GM12878 (cell line): ENCODE results near the gene ATP6V1F. TPM values are rescaled to one million over a fixed set of nuclear protein-coding genes. Genes with fewer than 3 reads are reported as not detected.

Source experiments
- ATAC-seq: fragments of 200-7000 bp; cut with Tn5 transposase; 3 replicates; pipeline ENCODE4 v1.9.1; 2020; ENCODE audit warnings: mild to moderate bottlenecking, moderate library complexity
- BruUV-seq: library from RNA; stranded (reverse); fragments of 400-500 nt; replicated peaks from 2 replicates; lab custom pipeline; 2021; lab: Mats Ljungman, UMichigan
- CTCF ChIA-PET: fragments of 300-600 bp; sonication (Branson Sonifier 250); formaldehyde crosslinking; extraction: SDS; loops from one replicate; lab custom pipeline; 2021; ENCODE audit warnings: inconsistent platforms; lab: Yijun Ruan, JAX
- POLR2A ChIA-PET: fragments of 350-600 bp; formaldehyde crosslinking; extraction: SDS; loops from one replicate; lab custom pipeline; 2021; ENCODE audit warnings: inconsistent platforms; lab: Charles Lee
- RAD21 ChIA-PET: fragments of 300-600 bp; sonication (Branson Sonifier 250); formaldehyde crosslinking; loops from one replicate; lab custom pipeline; 2023; ENCODE audit warnings: antibody characterized with exemption; ENCODE audit not compliant: unreplicated experiment; lab: Charles Lee
- SMC1A ChIA-PET: fragments of 300-600 bp; sonication (Branson Sonifier 250); formaldehyde crosslinking; loops from one replicate; lab custom pipeline; 2023; ENCODE audit not compliant: unreplicated experiment, uncharacterized antibody; lab: Charles Lee
- DNase-seq: peaks from one replicate; pipeline ENCODE4 v3.0.0-alpha.2; 2011; ENCODE audit warnings: low read depth, low spot score
- FAIRE-seq: peaks from 3 replicates; lab custom pipeline; 2011; peaks lifted over from hg19 to GRCh38; lab: Jason Lieb, UNC
- H2AFZ ChIP-seq: 2 replicates; pipeline ENCODE4 v1.6.0; 2011; ENCODE audit warnings: low read depth, low read length, control low read depth; ENCODE audit not compliant: control insufficient read depth
- H3K27ac ChIP-seq: 2 replicates; pipeline ENCODE4 v1.5.1; 2011; ENCODE audit warnings: control low read depth; ENCODE audit not compliant: control insufficient read depth, insufficient read depth
- H3K27me3 ChIP-seq, 2 experiments: replicated peaks in 1 of 2; 2 replicates each; pipeline versions ENCODE4 v1.6.0 to v1.6.1; 2011; ENCODE audit warnings: low read length in 1 of 2; ENCODE audit not compliant: control insufficient read depth in 2 of 2, insufficient read depth in 2 of 2
- H3K36me3 ChIP-seq, 2 experiments: 2 replicates each; pipeline ENCODE4 v1.5.1; 2011; ENCODE audit warnings: low read length in 1 of 2; ENCODE audit not compliant: control insufficient read depth in 2 of 2, insufficient read depth in 2 of 2
- H3K4me1 ChIP-seq: 2 replicates; pipeline ENCODE4 v1.6.1; 2011; ENCODE audit warnings: mild to moderate bottlenecking, low read length, moderate library complexity, mixed read lengths; ENCODE audit not compliant: control insufficient read depth, insufficient read depth
- H3K4me2 ChIP-seq: 2 replicates; pipeline ENCODE4 v1.6.0; 2011; ENCODE audit warnings: control low read depth; ENCODE audit not compliant: control insufficient read depth, insufficient read depth
- H3K4me3 ChIP-seq: fragments of 200-600 bp; sonication (generic); 2 replicates; pipeline ENCODE4 v1.5.1; 2016
- H3K79me2 ChIP-seq: 2 replicates; pipeline ENCODE4 v1.6.0; 2011; ENCODE audit warnings: low read length; ENCODE audit not compliant: control insufficient read depth, insufficient read depth
- H3K9ac ChIP-seq: 2 replicates; pipeline ENCODE4 v1.8.0; 2011; ENCODE audit warnings: low read length, control low read depth, mixed read lengths; ENCODE audit not compliant: control insufficient read depth, insufficient read depth
- H3K9me3 ChIP-seq: replicated peaks from 3 replicates; pipeline ENCODE4 v1.5.1; 2011; ENCODE audit warnings: mild to moderate bottlenecking, low read length; ENCODE audit not compliant: control insufficient read depth, insufficient read depth
- H4K20me1 ChIP-seq: 2 replicates; pipeline ENCODE4 v1.6.0; 2011; ENCODE audit not compliant: control insufficient read depth, insufficient read depth
- ASH2L ChIP-seq: fragments of 300-600, 200-600 bp; sonication (generic); IDR thresholded peaks from 2 replicates; pipeline ENCODE4 v1.6.1; 2017; ENCODE audit warnings: low read depth, mild to moderate bottlenecking, borderline replicate concordance
- BHLHE40 ChIP-seq, 2 experiments: fragments of 450-650 bp in 1 of 2; IDR thresholded peaks; 2 replicates each; pipeline ENCODE4 v1.6.1; 2011 to 2017; ENCODE audit warnings: low read depth in 2 of 2, borderline replicate concordance in 1 of 2, improper control_type of control experiment in 1 of 2, low read length in 1 of 2, mild to moderate bottlenecking in 1 of 2
- BRCA1 ChIP-seq: IDR thresholded peaks from 2 replicates; pipeline ENCODE4 v1.6.1; 2011; ENCODE audit warnings: low read depth, low read length, improper control_type of control experiment
- CBFB ChIP-seq: IDR thresholded peaks from 2 replicates; pipeline ENCODE4 v1.6.1; 2016; ENCODE audit warnings: antibody characterized with exemption, low read depth
- MTA2 ChIP-seq: fragments of 450-650 bp; IDR thresholded peaks from 2 replicates; pipeline ENCODE4 v1.6.1; 2016; ENCODE audit warnings: low read depth, mild to moderate bottlenecking, moderate library complexity
- NR2F1 ChIP-seq: fragments of 450-650 bp; conservative IDR thresholded peaks from 2 replicates; pipeline ENCODE4 v1.6.1; 2017; ENCODE audit warnings: mild to moderate bottlenecking
- POLR2A ChIP-seq: IDR thresholded peaks from 2 replicates; pipeline ENCODE4 v1.6.1; 2011; ENCODE audit warnings: low read depth, mild to moderate bottlenecking, low read length
- RAD51 ChIP-seq: fragments of 450-650 bp; IDR thresholded peaks from 2 replicates; pipeline ENCODE4 v1.6.1; 2016; ENCODE audit warnings: moderate library complexity, mild to moderate bottlenecking, inconsistent platforms
- SIN3A ChIP-seq: IDR thresholded peaks from 2 replicates; pipeline ENCODE4 v1.6.1; 2012; ENCODE audit warnings: low read depth, low read length, improper control_type of control experiment
- SMAD1 ChIP-seq: fragments of 450-650 bp; IDR thresholded peaks from 2 replicates; pipeline ENCODE4 v1.6.1; 2018; ENCODE audit warnings: mild to moderate bottlenecking, low read depth; ENCODE audit not compliant: partially characterized antibody
- SMARCA5 ChIP-seq: fragments of 450-650 bp; IDR thresholded peaks from 2 replicates; pipeline ENCODE4 v1.6.1; 2017; ENCODE audit warnings: mild to moderate bottlenecking
- STAT3 ChIP-seq: IDR thresholded peaks from 2 replicates; pipeline ENCODE4 v1.6.1; 2011; ENCODE audit warnings: low read depth, low read length, improper control_type of control experiment
- TAF1 ChIP-seq: IDR thresholded peaks from 2 replicates; pipeline ENCODE4 v1.6.1; 2011; ENCODE audit warnings: mild to moderate bottlenecking, low read depth, low read length, borderline replicate concordance
- ZNF622 ChIP-seq: fragments of 450-650 bp; IDR thresholded peaks from 2 replicates; pipeline ENCODE4 v1.6.1; 2017; ENCODE audit warnings: mild to moderate bottlenecking, inconsistent platforms
- WGBS: methylation state at CpG from one replicate; pipeline ENCODE4 v1.1.6; 2016; ENCODE audit warnings: low lambda C conversion rate; ENCODE audit not compliant: insufficient replicate concordance, insufficient coverage; ENCODE audit errors: missing lambda C conversion rate; 5-methylcytosine and 5-hydroxymethylcytosine counted together
- in situ Hi-C: fragments of 300-500 bp; cut with MboI; formaldehyde crosslinking; loops from 9 replicates; pipeline ENCODE4 v1.14.3; 2018; ENCODE audit warnings: mixed read lengths
- intact Hi-C: fragments of 100-400 bp; cut with micrococcal nuclease; formaldehyde crosslinking; loops from one replicate; pipeline ENCODE4 v1.14.2; 2022; ENCODE audit not compliant: unreplicated experiment
- polyA plus RNA-seq, 11 experiments: library from polyadenylated mRNA; depleted of rRNA in 4 of 11; unstranded in 6 of 11; stranded (reverse) in 5 of 11; fragments of >200 nt; fragmentation: Nextera tagmentation in 4 of 11; fragmentation: Illumina TruSeq in 1 of 11; extraction: Ambion mirVana in 4 of 11; extraction: Trizol in 1 of 11; gene quantifications; 1 replicate in 1 of 11; 2 replicates in 10 of 11; pipeline versions ENCODE4 v1.2.1 to v1.2.3, GENCODE V29; 2011 to 2016; ENCODE audit warnings: inconsistent platforms in 2 of 11, missing spikeins in 2 of 11, low read depth in 1 of 11
- total RNA-seq, 4 experiments: library from RNA; depleted of rRNA in 3 of 4; stranded (reverse); fragments of >200 nt in 3 of 4; fragmentation: Illumina TruSeq in 1 of 4; extraction: Trizol in 1 of 4; gene quantifications; 2 replicates each; pipeline versions ENCODE4 v1.2.1 to v1.2.3, GENCODE V29; 2013 to 2021
- TF ChIP-seq, protein P1 (sequence below): fragments of 450-650 bp; IDR thresholded peaks from 2 replicates; pipeline ENCODE4 v1.6.1; 2017; ENCODE audit warnings: mild to moderate bottlenecking, moderate library complexity
- TF ChIP-seq, protein P2 (sequence below): IDR thresholded peaks from 2 replicates; pipeline ENCODE4 v1.6.1; 2011; ENCODE audit warnings: borderline replicate concordance, low read depth, mild to moderate bottlenecking, moderate library complexity, low read length; ENCODE audit not compliant: insufficient read depth, poor library complexity, severe bottlenecking
- TF ChIP-seq, protein P3 (sequence below): fragments of 450-650 bp; IDR thresholded peaks from 2 replicates; pipeline ENCODE4 v1.6.1; 2016; ENCODE audit warnings: mild to moderate bottlenecking

The ATP6V1F gene
- total and polyA plus RNA-seq, 10 of the 15 experiments (the other 5 are each of a cell fraction or from before 2014, with no cell fraction given), result 111 to 343 (median 203) TPM

DNA sequence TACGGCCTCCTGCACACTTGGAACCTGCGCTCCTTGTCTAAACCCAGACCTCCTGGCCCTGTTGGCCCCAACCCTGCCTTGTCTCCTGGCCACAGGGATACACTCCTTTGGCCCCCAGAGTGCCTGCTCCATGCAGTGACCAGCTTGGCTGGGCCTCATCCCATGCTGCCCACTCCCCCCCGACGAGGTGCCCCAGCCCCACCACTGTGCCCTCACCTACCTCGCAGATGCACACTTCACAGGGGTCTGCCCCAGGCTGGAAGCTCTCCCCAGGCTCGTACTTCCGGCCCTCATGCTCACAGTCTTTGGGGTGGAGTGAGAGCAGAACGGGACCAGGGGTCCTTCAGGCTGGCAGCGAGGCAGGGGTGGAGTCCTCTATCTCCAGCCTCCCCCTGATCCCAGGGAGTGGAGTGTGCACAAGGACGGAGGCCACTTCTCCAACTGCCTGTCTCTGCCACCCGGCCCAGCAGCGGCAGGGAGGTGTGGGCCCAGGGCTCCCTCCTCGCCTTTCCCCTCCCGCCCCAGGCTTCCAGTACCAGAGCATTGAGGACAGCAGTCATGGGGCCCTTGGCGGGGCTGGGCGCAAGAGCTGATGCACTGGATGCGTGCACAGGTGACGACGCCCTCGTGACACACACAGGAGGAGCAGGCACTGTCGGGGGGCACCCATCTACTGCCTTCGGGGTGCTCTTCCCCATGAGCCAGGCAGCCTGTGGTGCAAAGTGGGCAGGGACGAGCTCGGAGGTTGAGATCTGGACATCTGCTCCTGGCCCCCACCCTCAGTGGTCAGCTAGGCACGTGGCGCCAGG lies 22.1 kb downstream of the ATP6V1F start:
- Histone ChIP-seq H3K4me2 (no peak overlapping the region; the same call in 1 of the 2 replicates), H3K27me3 (no peaks in the 10 kb centered on the region), H3K4me3 (no peak overlapping the region), H4K20me1 (no peaks in the 10 kb centered on the region), H2AFZ (peak overlapping the region; percentile 99), H3K4me1 (peaks cover 12% of the 10 kb centered on the region), H3K27ac (no peak overlapping the region), H3K79me2 (no peaks in the 10 kb centered on the region), H3K36me3 (no peaks in the 10 kb centered on the region), H3K9ac (peak overlapping the region; percentile 74; the same call in 1 of the 2 replicates), H3K9me3 (no peaks in the 10 kb centered on the region)
- DNase-seq (no peak), FAIRE-seq (no peak), ATAC-seq (no peak)
- RAD21 ChIA-PET, result interaction anchor here (0.6 to 2.3 kb wide), 20 partner anchors 15 to 457 kb away, joined by 3 to 19 read pairs (median 6); partner anchors contain the start of genes ATP6V1F, CALU, HILPDA and METTL2B
- SMC1A ChIA-PET, result interaction anchor here (0.8 to 2.3 kb wide), 9 partner anchors 13 to 276 kb away, joined by 3 to 32 read pairs (median 7); partner anchors contain the start of gene ATP6V1F
- CTCF ChIA-PET, result interaction anchor here (0.8 to 2.5 kb wide), 26 partner anchors 8 to 549 kb away, joined by 3 to 72 read pairs (median 4); partner anchors contain the start of genes ATP6V1F, CALU, METTL2B and STRIP2
- POLR2A ChIA-PET, result interaction anchor here (1.1 to 1.5 kb wide), 3 partner anchors 10 to 25 kb away, joined by 4 to 8 read pairs (median 5); partner anchors contain the start of gene ATP6V1F
- in situ Hi-C loops (loop anchor here (5.0 kb wide), 1 partner anchor 272 kb away; no protein-coding TSS in a partner anchor), intact Hi-C loops (loop anchor here (5.0 to 10.0 kb wide), 3 partner anchors 92 to 457 kb away; partner anchors contain the start of genes CCDC136 and HILPDA)
- 91% methylated on average over 26 of the region's 26 CpGs for WGBS
- BruUV-seq, result no TSS peak
- TF ChIP-seq ZNF622 (no peak), ASH2L (no peak), RAD51 (no peak), MTA2 (no peak), BRCA1 (no peak), POLR2A (no peak), NR2F1 (no peak), SMAD1 (no peak), SMARCA5 (no peak), SIN3A (no peak), STAT3 (no peak), BHLHE40 (IDR thresholded peaks at IDR 0.05; ENCODE audit: borderline replicate concordance in 1 of 2, low read depth in 2 of 2, low read length in 1 of 2) (no peak), TAF1 (no peak), CBFB (no peak)
- TF ChIP-seq, protein P1, sequence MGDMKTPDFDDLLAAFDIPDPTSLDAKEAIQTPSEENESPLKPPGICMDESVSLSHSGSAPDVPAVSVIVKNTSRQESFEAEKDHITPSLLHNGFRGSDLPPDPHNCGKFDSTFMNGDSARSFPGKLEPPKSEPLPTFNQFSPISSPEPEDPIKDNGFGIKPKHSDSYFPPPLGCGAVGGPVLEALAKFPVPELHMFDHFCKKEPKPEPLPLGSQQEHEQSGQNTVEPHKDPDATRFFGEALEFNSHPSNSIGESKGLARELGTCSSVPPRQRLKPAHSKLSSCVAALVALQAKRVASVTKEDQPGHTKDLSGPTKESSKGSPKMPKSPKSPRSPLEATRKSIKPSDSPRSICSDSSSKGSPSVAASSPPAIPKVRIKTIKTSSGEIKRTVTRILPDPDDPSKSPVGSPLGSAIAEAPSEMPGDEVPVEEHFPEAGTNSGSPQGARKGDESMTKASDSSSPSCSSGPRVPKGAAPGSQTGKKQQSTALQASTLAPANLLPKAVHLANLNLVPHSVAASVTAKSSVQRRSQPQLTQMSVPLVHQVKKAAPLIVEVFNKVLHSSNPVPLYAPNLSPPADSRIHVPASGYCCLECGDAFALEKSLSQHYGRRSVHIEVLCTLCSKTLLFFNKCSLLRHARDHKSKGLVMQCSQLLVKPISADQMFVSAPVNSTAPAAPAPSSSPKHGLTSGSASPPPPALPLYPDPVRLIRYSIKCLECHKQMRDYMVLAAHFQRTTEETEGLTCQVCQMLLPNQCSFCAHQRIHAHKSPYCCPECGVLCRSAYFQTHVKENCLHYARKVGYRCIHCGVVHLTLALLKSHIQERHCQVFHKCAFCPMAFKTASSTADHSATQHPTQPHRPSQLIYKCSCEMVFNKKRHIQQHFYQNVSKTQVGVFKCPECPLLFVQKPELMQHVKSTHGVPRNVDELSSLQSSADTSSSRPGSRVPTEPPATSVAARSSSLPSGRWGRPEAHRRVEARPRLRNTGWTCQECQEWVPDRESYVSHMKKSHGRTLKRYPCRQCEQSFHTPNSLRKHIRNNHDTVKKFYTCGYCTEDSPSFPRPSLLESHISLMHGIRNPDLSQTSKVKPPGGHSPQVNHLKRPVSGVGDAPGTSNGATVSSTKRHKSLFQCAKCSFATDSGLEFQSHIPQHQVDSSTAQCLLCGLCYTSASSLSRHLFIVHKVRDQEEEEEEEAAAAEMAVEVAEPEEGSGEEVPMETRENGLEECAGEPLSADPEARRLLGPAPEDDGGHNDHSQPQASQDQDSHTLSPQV, result no peak
- TF ChIP-seq, protein P2, sequence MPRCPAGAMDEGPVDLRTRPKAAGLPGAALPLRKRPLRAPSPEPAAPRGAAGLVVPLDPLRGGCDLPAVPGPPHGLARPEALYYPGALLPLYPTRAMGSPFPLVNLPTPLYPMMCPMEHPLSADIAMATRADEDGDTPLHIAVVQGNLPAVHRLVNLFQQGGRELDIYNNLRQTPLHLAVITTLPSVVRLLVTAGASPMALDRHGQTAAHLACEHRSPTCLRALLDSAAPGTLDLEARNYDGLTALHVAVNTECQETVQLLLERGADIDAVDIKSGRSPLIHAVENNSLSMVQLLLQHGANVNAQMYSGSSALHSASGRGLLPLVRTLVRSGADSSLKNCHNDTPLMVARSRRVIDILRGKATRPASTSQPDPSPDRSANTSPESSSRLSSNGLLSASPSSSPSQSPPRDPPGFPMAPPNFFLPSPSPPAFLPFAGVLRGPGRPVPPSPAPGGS, result no peak
- TF ChIP-seq, protein P3, sequence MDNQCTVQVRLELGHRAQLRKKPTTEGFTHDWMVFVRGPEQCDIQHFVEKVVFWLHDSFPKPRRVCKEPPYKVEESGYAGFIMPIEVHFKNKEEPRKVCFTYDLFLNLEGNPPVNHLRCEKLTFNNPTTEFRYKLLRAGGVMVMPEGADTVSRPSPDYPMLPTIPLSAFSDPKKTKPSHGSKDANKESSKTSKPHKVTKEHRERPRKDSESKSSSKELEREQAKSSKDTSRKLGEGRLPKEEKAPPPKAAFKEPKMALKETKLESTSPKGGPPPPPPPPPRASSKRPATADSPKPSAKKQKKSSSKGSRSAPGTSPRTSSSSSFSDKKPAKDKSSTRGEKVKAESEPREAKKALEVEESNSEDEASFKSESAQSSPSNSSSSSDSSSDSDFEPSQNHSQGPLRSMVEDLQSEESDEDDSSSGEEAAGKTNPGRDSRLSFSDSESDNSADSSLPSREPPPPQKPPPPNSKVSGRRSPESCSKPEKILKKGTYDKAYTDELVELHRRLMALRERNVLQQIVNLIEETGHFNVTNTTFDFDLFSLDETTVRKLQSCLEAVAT, result no peak
